Measurements from ENCODE around the gene DBN1.

The DBN1 gene

DNA sequence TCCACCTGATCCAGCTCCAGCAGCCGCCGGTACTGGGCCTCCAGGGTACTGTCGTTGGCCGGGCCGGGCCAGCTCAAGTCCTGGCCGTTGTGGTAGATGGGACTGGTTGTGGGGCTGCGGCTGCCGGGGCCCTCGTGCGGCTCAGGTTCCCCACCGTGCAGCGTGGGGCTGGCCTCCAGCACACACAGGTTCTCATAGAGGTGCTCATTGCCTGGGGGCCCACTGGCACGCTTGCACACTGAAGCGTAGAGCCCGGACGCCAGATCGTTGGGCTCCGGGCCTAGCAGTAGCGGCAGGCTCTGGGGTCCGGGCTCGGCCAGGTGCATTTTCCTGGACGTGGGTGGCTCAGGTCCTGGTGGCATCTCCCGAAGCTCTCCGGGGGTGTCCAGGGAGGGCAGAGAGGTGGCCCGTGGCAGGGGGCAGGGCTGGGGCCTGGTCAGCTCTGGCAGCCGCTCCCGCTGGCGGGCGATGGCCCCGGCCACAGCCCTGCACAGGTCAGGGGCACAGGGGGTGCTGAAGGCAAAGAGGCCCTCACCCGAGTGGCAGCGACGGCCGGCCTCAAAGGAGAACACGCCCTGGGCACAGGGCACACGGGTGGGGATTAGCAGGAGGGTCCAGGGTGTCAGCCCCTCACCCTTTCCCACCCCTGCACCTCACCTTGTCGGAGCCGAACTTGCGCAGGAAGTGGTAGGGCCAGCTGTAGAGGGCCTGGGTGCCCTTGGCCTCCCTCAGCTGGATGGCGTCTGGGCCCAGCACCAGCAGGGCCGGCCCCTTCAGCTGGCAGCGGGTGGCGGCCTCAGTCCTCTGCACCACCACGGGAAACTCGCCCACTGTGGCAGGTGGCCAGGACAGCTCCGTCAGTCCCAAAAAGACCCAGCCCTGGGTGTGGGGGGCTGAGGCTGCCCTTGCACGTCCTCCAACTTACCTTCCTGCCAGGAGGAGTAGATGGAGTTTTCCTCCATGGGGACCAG, 30.9 kb upstream of the DBN1 start:
- Histone ChIP-seq H3K4me1 (ENCODE audit: control insufficient read depth, insufficient read depth, low read length, poor library complexity, severe bottlenecking) (peaks cover 19% of the 10 kb centered on the region), H3K4me3 (ENCODE audit: extremely low read depth, insufficient read depth, low read length, poor library complexity, severe bottlenecking) (no peak overlapping the region)
- whole genome bisulfite sequencing, 2 experiments (ENCODE audit: insufficient coverage in 2 of 2): 93 to 99% methylated on average over 38 to 45 of the region's 47 CpGs

DNA sequence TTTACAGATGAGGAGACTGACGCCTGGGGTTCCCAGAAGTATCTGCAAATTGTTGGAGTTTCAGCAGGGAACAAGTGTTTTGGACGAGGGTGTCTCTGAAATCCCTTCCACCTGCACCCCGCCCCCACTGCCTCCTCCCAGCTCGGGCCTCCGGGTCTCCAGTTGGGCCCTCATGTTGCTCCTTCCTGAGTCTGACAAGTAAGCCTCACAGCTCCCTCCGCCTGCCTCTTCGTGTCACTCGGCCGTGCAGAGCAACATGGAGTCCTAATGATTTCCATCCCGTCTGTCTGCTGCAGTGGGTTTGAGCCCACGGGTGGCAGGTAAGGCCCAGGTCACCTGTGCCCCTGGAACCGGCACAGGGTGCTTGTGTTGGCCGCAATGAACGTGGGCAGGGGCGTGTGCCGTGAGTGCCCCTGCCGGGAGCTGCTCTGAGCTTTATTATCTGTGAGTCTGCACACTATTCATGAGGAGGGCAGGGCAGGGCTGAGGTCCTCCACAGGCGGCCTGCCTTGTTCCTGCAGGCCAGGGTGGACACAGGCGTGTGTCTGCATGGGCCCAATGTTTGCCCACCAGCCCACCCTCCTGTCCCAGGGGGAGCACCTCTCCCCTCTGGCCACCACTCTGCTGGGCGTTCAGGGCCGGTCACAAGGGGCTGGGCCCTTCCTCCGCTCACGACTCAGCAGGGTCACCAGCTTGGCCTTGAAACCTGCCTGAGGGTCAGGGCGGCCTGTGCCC, 30.1 kb upstream of the DBN1 start:
- Histone ChIP-seq H3K27ac (ENCODE audit: low read depth, low read length, severe bottlenecking) (no peak overlapping the region), H3K36me3 (ENCODE audit: control insufficient read depth, insufficient read depth, low read length) (peaks cover 24% of the 10 kb centered on the region), H3K4me1 (ENCODE audit: control insufficient read depth, insufficient read depth, low read length, poor library complexity, severe bottlenecking) (peaks cover 23% of the 10 kb centered on the region), H3K9me3 (ENCODE audit: control insufficient read depth, low read length) (no peaks in the 10 kb centered on the region), H3K4me3 (ENCODE audit: extremely low read depth, insufficient read depth, low read length, poor library complexity, severe bottlenecking) (no peak overlapping the region)
- WGBS, 2 experiments (ENCODE audit: insufficient coverage in 2 of 2): 91 to 92% methylated on average over 24 of the region's 24 CpGs

More for the DNA sequence above, 30.9 kb upstream of the DBN1 start:
- H3K36me3 ChIP-seq (ENCODE audit: control insufficient read depth, insufficient read depth, low read length): peaks cover 27% of the 10 kb centered on the region
- no peaks in the 10 kb centered on the region for H3K9me3 ChIP-seq (ENCODE audit: control insufficient read depth, low read length)
- H3K27ac ChIP-seq (ENCODE audit: low read depth, low read length, severe bottlenecking): no peak overlapping the region

DNA sequence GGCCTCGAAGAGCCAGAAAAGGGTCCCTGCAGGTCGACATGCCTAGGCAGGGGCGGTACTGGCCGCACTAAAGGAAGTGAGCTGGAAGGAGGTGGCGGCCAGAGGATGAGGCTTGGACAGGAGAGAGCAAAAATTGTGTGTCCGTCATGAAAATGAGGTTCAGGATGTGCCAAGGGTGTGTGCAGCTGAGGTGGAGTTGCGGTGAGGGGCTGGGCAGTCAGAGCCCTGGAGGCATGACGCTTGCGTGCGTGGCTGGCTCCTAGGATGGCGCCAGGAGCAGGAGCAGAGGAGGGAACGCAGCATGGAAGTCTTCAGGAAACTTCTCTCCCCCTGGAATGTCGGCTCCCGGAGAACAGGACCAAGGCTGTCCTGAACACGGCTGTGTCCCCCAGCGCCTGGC, 29.5 kb upstream of the DBN1 start:
- 85 to 87% methylated on average over 15 to 16 of the region's 16 CpGs for WGBS, 2 experiments (ENCODE audit: insufficient coverage in 2 of 2)
- Histone ChIP-seq H3K9me3 (ENCODE audit: control insufficient read depth, low read length) (no peaks in the 10 kb centered on the region), H3K27ac (ENCODE audit: low read depth, low read length, severe bottlenecking) (no peak overlapping the region), H3K4me3 (ENCODE audit: extremely low read depth, insufficient read depth, low read length, poor library complexity, severe bottlenecking) (no peak overlapping the region), H3K4me1 (ENCODE audit: control insufficient read depth, insufficient read depth, low read length, poor library complexity, severe bottlenecking) (peaks cover 25% of the 10 kb centered on the region), H3K36me3 (ENCODE audit: control insufficient read depth, insufficient read depth, low read length) (peaks cover 19% of the 10 kb centered on the region)

DNA sequence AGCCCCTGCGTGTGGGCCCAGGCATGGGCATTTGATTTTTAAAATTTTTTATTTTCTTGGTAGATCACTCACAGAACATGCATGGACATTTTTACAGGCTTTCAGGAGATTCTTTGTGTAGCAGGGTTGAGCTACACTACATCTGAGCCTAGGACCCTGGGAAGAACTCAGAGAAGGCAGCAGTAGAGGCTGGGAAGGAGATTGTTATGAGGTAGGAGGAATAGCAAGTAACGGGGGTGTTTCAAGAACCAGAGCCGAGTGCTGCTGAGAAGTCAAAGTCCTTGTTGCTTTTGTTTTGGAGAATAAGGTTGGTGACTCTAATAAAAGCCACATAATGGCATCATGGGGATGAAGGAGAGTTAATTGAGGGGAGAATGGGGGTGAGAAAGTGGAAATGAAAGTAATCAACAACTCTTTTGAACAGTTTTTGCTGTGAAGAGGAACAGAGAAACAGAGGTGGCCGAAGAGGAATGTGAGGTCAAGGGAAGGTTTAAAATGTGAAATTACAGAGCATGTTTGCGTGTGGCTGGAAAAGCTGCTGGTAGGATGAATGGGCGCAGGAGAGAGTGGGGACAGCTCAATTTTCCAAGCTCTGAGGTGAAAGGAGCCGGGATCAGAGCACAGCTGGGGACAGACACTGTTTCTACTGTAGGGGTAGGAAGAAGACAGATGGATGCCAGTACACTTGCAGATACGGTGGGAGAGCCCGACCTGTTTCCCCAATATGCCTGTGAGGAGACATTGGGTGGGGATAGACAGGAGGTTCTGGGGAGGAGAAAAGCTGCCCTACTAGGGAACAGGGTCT, 28.6 kb upstream of the DBN1 start:
- 65 to 76% methylated on average over 6 to 8 of the region's 9 CpGs for WGBS, 2 experiments (ENCODE audit: insufficient coverage in 2 of 2)
- H3K36me3 ChIP-seq (ENCODE audit: control insufficient read depth, insufficient read depth, low read length): peaks cover 17% of the 10 kb centered on the region
- no peaks in the 10 kb centered on the region for H3K9me3 ChIP-seq (ENCODE audit: control insufficient read depth, low read length)
- peaks cover 25% of the 10 kb centered on the region for H3K4me1 ChIP-seq (ENCODE audit: control insufficient read depth, insufficient read depth, low read length, poor library complexity, severe bottlenecking)
- H3K4me3 ChIP-seq (ENCODE audit: extremely low read depth, insufficient read depth, low read length, poor library complexity, severe bottlenecking): no peak overlapping the region
- H3K27ac ChIP-seq (ENCODE audit: low read depth, low read length, severe bottlenecking): no peak overlapping the region

DNA sequence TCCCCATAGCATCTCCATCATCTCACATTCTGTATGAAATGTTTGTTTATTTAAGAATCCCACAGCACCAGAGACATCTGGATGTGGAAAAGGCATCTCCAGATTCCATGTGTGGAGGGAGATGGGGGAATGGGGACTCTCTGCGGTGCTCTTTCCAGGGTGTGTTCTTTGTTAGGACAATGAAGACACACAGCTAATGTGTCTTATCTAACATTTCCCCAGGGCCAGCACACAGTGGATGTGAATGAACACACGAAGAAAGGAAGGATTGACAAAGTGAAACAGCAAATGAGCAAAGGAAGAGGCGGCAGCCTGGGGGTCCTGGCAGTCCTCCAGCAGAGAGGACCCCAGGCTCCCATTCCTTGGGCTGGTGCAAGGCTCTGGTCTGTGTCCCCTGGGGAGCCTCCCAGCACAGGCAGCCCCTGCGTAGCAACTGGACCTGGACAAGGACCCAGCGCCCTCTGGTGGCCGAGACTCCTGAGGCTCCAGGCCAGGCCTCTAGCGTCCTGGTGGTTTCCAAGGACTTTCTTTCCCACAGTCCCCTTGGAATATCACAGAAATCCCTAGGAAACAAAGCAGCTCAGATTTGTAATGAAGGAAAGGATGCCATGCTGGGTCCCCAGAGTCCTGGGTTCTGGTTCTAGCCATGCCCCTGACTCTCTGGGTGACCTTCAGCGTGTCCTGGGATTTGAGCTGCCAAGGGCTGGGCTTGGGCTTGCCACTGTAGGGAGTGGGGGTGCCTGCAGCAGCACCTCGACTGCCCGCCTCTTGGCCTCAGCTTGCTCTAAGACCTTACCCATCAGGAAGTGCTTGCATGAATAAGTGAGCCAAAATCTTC, 27.5 kb upstream of the DBN1 start:
- Histone ChIP-seq H3K27ac (ENCODE audit: low read depth, low read length, severe bottlenecking) (no peak overlapping the region), H3K9me3 (ENCODE audit: control insufficient read depth, low read length) (no peaks in the 10 kb centered on the region), H3K4me3 (ENCODE audit: extremely low read depth, insufficient read depth, low read length, poor library complexity, severe bottlenecking) (no peak overlapping the region), H3K36me3 (ENCODE audit: control insufficient read depth, insufficient read depth, low read length) (peaks cover 19% of the 10 kb centered on the region), H3K4me1 (ENCODE audit: control insufficient read depth, insufficient read depth, low read length, poor library complexity, severe bottlenecking) (peaks cover 26% of the 10 kb centered on the region)
- 21 to 35% methylated on average over 8 to 9 of the region's 10 CpGs for WGBS, 2 experiments (ENCODE audit: insufficient coverage in 2 of 2)

DNA sequence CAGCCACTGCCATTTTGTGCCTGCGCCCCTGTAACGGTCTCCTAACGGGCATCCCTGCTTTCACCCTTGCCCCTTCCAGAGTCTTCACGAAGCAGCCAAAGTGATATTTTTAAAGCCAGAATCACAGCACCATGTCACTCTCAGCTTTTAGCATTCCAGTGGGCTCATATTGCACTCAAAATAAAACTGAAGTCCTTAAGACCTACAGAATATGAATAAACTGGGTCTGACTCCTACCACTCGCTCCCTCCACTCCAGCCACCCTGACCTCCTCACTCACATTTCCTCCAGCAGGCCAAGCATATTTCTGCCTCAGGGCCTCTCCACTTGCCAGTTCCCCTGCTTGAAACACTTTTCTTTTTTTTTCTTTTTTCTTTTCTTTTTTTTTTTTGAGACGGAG, 26.4 kb upstream of the DBN1 start:
- no peak overlapping the region for H3K4me3 ChIP-seq (ENCODE audit: extremely low read depth, insufficient read depth, low read length, poor library complexity, severe bottlenecking)
- peaks cover 23% of the 10 kb centered on the region for H3K36me3 ChIP-seq (ENCODE audit: control insufficient read depth, insufficient read depth, low read length)
- no peaks in the 10 kb centered on the region for H3K9me3 ChIP-seq (ENCODE audit: control insufficient read depth, low read length)
- peaks cover 36% of the 10 kb centered on the region for H3K4me1 ChIP-seq (ENCODE audit: control insufficient read depth, insufficient read depth, low read length, poor library complexity, severe bottlenecking)
- H3K27ac ChIP-seq (ENCODE audit: low read depth, low read length, severe bottlenecking): no peak overlapping the region
- 75 to 82% methylated on average over 5 to 6 of the region's 6 CpGs for WGBS, 2 experiments (ENCODE audit: insufficient coverage in 2 of 2)

DNA sequence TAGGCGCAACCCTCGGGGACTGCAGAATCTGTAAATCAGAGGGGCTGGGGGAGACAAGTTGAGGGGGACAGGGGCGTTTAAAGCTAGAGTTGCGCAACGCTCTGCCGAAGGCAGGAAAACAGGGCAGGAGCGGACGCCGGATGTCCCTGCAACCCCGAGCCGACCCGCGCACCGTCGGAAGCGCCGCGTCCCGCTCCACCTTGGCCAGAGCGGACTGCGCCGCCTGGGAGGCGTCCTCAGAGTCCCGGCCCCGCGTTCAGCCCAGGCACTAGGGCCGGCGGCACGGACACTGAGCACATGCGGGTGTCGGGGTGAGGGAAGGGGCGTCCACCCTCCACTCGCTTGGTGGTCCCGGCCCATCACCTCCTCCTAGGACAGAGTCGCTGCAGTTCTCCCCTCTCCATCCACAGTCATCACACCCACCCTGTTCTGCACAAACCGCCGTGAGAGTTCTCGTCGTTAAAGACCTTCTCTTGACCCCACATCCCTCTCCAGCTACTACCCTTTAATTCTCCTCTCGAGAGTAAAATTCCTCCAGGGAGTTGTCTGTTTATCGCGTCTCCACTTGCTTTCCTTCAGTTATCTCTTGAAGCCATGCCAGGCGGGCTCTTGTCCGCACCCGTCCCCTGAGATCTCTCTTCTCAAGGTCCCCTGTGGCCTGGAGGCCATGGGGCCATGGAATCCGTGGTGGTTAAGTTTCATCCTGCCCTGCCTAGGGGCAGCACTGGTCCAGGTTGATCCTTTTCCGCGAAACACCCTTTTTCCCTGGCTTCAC, 24.8 kb upstream of the DBN1 start:
- peak overlapping the region; percentile 75 for H3K4me3 ChIP-seq (ENCODE audit: extremely low read depth, insufficient read depth, low read length, poor library complexity, severe bottlenecking)
- peaks cover 53% of the 10 kb centered on the region for H3K4me1 ChIP-seq (ENCODE audit: control insufficient read depth, insufficient read depth, low read length, poor library complexity, severe bottlenecking)
- no peaks in the 10 kb centered on the region for H3K9me3 ChIP-seq (ENCODE audit: control insufficient read depth, low read length)
- WGBS, 2 experiments (ENCODE audit: insufficient coverage in 2 of 2): 20 to 21% methylated on average over 33 to 37 of the region's 48 CpGs
- H3K27ac ChIP-seq (ENCODE audit: low read depth, low read length, severe bottlenecking): no peak overlapping the region
- peaks cover 26% of the 10 kb centered on the region for H3K36me3 ChIP-seq (ENCODE audit: control insufficient read depth, insufficient read depth, low read length)

- H3K36me3 ChIP-seq (ENCODE audit: control insufficient read depth, insufficient read depth, low read length): peaks cover 30% of the 10 kb centered on the region
- peaks cover 60% of the 10 kb centered on the region for H3K4me1 ChIP-seq (ENCODE audit: control insufficient read depth, insufficient read depth, low read length, poor library complexity, severe bottlenecking)
- H3K9me3 ChIP-seq (ENCODE audit: control insufficient read depth, low read length): no peaks in the 10 kb centered on the region
- H3K27ac ChIP-seq (ENCODE audit: low read depth, low read length, severe bottlenecking): peak within 1 kb of the TSS; percentile 92
- 0% methylated on average over 59 to 71 of the region's 73 CpGs for WGBS, 2 experiments (ENCODE audit: insufficient coverage in 2 of 2)
- peak within 1 kb of the TSS; percentile 75 for H3K4me3 ChIP-seq (ENCODE audit: extremely low read depth, insufficient read depth, low read length, poor library complexity, severe bottlenecking)
These were observed 24.0 kb upstream of the DBN1 start, which contains the start of gene PDLIM7 for GRCh38 chr5:177497292-177498012. Gene PDLIM7, minus strand, starts transcription at chr5:177497604. Its CDS starts 1,092 bp downstream, at chr5:177496512.
